Skin epidermis (tissue), 12 donors: ENCODE measurements around the gene CCDC57.
"Not testable (repeated sequence)": the region's sequence is repeated elsewhere in the genome, so short reads cannot be mapped to it uniquely, and the experiment has no call there.

Experiments
- H3K27ac ChIP-seq, 21 experiments: fragments of 200-600 bp; sonication (generic) in 11 of 21; one replicate each; pipeline ENCODE4 v1.5.0; 2020; ENCODE audit warnings: mild to moderate bottlenecking in 3 of 21, inconsistent platforms in 2 of 21, moderate library complexity in 2 of 21
- H3K4me3 ChIP-seq, 7 experiments: fragments of 200-600 bp; sonication (generic) in 2 of 7; one replicate each; pipeline ENCODE4 v1.5.0; 2020; ENCODE audit warnings: inconsistent platforms in 2 of 7, mild to moderate bottlenecking in 2 of 7, moderate library complexity in 1 of 7

CCDC57 gene

GRCh38 chr17:82216301-82217119, 3.9 kb upstream of the CCDC57 start:
- Histone ChIP-seq H3K4me3 (no peak overlapping the region), H3K27ac (peak overlapping the region; percentile 17 to 95 (median 84))

GRCh38 chr17:82215972-82216300, 3.3 kb upstream of the CCDC57 start:
- peak overlapping the region; percentile 17 to 95 (median 84) for H3K27ac ChIP-seq
- no peak overlapping the region for H3K4me3 ChIP-seq

DNA sequence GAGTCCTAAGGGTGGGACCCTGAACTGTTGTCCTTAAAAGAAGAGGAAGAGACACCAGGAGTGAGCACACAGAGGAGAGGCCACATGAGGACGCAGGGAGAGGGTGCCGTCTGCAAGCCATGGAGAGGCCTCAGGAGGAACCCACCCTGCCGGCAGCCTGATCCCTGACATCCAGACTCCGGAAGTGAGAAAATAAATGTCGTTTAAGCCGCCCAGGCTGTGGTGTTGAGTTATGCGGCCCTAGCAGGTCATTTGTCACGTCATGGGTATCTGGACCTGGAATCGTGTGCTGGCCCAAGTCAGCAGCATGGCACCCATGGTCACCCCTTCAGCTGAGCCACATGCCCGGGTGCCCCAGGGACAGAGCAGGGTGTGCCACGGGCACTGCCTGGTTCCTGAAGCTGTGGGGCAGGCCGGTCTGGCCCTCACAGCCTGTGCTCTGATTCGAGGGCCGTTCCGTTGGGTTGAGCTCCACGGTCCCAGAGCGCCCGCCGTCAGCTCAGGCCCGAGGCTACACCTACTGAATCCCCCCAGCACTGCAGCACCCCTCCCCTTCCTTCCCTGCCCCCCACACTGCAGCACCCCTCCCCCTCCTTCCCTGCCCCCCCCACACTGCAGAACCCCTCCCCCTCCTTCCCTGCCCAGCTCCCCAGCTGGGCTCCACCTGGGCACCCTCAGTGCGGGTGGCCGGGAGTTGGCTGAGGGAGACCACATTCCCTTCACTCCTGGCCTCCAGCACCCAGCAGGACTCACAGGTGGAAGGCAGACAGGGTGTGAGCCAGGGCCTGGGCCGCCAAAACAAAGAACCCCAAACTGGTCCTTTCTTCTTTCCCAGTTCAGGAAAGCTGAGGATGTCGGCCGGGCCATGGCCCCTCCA, 2.7 kb upstream of the CCDC57 start:
- H3K4me3 ChIP-seq = no peak overlapping the region
- peak overlapping the region in 19 of 21 experiments; percentile 17 to 95 (median 85) for H3K27ac ChIP-seq

DNA sequence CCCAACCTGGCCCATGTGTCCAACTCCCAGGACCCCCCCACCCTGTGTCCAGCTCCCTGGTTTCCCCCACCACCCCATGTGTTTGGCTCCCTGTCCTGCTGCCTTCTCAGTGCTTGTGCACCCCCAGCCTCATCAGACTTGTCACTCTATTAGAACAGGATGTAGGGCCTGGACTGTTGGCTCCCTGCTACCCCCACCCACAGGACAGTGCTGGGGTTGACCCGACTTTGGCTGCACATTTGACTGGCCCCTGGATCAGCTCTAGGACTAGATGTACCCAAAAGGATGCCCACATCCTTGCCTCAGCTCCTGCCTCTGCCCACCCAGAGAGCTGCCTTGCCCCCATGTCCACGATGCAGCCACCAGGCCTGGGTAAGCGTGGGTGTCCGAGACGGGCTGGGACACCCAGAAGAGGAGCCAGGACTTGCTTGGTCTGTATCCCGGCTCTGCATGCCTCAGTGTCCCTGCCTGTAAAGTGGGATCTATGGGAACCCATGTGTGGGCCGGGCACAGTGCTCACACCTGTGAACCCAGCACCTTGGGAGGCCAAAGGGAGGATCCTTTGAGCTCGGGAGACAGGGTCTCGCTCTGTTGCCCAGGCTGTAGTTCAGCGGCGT, 1.5 kb upstream of the CCDC57 start:
- Histone ChIP-seq H3K27ac (peak overlapping the region in 6 of 21 experiments; percentile 28 to 97 (median 89)), H3K4me3 (no peak overlapping the region)

DNA sequence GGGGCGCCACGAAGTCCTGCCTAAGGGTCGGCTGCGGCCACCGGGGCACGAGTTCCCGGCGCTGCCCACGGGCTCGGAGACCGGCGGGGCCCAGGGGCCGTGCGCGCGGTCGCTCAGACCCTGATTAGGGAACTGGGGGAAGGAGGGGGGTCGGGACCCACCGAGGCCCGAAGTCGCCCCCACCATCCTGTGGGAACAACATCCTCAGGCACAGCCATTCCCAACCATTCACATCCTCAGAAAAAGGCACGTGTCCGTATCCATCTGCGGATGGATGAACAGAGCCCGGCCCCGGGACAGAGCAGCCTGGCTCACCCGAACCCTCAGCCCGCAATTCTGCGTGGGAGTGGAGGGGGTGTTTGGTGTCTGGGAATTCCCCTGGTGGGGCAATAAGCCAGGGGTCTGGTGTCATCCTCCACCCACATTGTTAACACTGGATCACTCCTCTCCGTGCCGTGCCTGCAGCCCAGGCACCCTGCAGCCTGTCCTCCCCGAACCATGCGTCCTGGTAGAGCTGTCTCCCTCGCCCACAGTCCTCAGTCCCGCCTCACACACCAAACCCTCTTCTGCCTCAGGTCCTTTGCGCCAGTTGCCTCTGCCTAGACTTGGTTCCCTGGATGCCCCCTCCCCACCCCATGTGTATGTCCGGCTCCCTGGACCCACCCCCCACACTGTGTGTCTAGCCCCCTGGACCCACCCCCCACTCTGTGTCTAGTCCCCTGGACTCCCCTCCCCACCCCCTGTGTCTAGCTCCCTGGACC, 789 bp upstream of the CCDC57 start:
- Histone ChIP-seq H3K4me3 (peak overlapping the region; percentile 80 to 98 (median 91)), H3K27ac (peak overlapping the region; percentile 71 to 98 (median 91))

DNA sequence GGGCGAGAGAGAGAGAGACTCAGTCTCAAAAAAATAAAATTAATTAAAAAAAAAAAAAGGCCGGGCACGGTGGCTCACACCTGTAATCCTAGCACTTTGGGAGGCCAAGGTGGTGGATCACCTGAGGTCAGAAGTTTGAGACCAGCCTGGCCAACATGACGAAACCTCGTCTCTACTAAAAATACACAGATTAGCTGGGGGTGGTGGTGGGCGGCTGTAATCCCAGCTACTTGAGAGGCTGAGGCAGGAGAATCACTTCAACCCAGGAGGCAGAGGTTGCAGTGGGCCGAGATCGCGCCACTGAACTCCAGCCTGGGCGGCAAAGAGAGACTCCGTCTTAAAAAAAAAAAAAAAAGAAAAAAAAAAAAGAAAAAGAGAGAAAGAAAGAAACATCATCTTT, 2.0 kb downstream of the CCDC57 start:
- not testable (repeated sequence) for H3K27ac ChIP-seq, H3K4me3 ChIP-seq

- H3K4me3 ChIP-seq = peak overlapping the region in 1 of 7 experiments; percentile 7
- peak overlapping the region in 20 of 21 experiments; percentile 1 to 91 (median 70) for H3K27ac ChIP-seq
These were observed 6.7 kb downstream of the CCDC57 start for GRCh38 chr17:82205720-82206508.

DNA sequence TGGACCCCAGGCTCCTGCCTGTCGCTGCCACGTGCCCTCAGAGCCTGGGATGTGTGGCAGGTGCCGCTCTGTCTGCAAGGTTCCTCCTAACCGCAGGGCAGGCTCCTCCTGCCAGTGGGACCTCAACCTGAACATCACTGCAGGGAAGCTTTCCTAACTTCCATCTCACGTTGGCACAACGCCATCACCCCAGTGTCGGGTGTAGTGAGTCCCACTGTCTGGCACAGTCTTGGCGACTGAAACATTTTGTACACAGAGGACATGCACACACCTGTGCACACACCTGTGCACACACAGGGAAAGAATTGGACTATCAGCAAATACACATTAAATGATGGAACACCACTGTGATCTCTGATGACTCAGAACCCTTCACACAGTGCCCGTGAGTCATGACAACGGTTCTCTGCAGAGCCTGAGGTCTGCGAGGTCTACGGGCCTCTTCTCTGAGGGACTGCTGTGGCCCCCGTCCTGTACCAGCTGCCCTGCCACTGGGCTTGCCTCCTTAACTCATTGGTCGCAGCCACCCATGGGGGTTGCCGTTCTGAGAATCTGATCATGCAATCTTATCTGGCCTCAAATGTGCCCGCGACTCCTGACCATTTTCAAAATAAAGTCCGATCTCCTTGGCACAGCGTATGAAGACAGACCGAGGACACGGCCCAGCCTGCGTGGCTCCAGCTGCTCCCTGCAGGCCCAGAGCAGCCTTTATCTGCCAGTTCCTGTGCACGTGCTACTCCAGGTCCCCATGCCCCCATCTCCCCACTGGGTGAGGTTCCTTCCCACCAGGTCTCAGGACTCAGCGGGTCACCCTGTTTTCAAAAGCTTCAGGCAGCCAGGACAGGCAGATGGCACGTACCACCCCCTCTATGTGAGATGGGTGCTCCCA, 7.6 kb downstream of the CCDC57 start:
- Histone ChIP-seq H3K27ac (peak overlapping the region in 14 of 21 experiments; percentile 6 to 91 (median 77)), H3K4me3 (no peak overlapping the region)

GRCh38 chr17:82203920-82204319, 8.7 kb downstream of the CCDC57 start:
- H3K27ac ChIP-seq = no peak overlapping the region
- no peak overlapping the region for H3K4me3 ChIP-seq

- Histone ChIP-seq H3K27ac (no peak overlapping the region), H3K4me3 (no peak overlapping the region)
These were observed 9.7 kb downstream of the CCDC57 start for GRCh38 chr17:82202981-82203380.

GRCh38 chr17:82201498-82201910, 11.1 kb downstream of the CCDC57 start:
- H3K27ac ChIP-seq = peak overlapping the region in 1 of 21 experiments; percentile 46

GRCh38 chr17:82200743-82201497, 11.7 kb downstream of the CCDC57 start:
- H3K4me3 ChIP-seq = no peak overlapping the region

More at GRCh38 chr17:82201498-82201910, 11.1 kb downstream of the CCDC57 start:
- no peak overlapping the region for H3K4me3 ChIP-seq

GRCh38 chr17:82200135-82200534, 12.5 kb downstream of the CCDC57 start:
- Histone ChIP-seq H3K27ac (peak overlapping the region in 4 of 21 experiments; percentile 34 to 54 (median 48)), H3K4me3 (no peak overlapping the region)

More at GRCh38 chr17:82200743-82201497, 11.7 kb downstream of the CCDC57 start:
- H3K27ac ChIP-seq = peak overlapping the region in 4 of 21 experiments; percentile 34 to 54 (median 48)

DNA sequence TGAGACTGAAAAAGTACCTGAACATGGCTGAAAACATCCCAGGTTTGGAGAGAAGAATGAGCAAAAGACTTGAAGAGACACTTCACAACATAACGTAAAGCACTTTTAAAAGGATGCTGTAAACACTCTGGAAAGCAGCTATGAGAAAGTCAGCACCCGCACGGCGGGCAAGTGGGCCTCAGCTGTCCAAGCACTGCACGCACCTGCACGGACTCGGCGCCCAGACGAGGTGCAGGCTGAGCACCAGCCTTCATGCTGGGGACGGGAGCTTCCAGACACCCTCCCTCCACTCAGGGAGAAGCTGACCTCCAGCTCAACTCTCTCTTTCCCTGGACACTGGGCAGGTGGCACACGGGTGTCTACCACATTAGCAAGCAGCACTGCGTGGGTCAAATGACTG, 13.1 kb downstream of the CCDC57 start:
- Histone ChIP-seq H3K27ac (no peak overlapping the region), H3K4me3 (no peak overlapping the region)

GRCh38 chr17:82198092-82198491, 14.6 kb downstream of the CCDC57 start:
- no peak overlapping the region for H3K4me3 ChIP-seq
- H3K27ac ChIP-seq = peak overlapping the region in 1 of 21 experiments; percentile 21

DNA sequence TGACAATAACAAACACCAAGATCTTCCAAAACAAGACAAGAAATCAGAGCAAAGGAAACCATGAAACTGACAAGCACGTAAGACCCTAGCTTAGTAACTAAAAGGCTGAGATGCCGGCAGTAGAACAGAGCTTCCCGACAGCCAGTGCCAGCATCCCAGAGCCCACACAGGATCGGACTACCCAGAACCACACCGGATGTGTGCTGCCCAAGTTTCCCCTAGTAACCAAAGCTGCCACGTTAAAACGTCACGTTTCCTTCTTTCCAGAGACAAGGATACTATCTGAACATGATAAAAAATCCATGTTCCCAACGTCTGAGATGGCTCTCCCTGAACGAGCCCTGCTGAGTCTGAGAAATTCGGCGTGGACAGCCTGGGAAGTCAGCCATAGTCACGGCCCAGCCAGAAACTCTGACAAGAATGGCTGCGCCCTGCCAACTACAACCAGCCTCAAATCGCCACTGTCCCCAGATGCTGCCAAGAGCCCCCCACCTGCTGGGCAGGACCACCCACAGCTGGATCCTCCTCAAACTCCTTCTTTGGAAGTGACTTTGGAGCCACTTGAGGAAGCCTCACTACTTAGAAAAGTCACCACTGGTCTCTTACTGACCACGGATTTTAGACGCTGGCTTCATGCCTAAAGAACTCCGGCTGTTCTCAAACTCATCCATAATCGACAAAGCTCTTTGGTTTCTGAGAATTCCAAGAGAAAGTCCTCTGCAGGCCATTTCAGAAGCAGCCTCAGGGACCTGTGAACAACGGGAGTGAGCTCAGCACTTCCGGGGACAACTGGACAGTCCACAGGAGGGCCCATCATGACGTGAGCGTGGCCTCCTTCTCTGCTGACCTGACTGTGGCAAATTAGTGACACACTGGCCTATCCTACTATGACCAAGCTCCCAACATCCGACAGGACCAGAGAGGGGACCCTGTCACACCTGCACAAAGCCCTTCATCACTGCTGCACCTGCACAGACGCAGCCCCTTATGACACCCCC, 16.7 kb downstream of the CCDC57 start:
- H3K27ac ChIP-seq = no peak overlapping the region
- no peak overlapping the region for H3K4me3 ChIP-seq
